Central memory CD8-positive, alpha-beta T cell (primary cell): ENCODE data around the gene SLC7A8.

ENCODE experiments used
- ATAC-seq: fragments of 150-1000 bp; cut with Tn5 transposase; replicated peaks from 2 replicates; pipeline ENCODE4 v1.10.0; 2022; ENCODE audit warnings: mild to moderate bottlenecking, moderate FRiP score, moderate number of reproducible peaks; ENCODE audit not compliant: poor library complexity, severe bottlenecking; ENCODE audit errors: extremely low read depth
- DNase-seq, 2 donors: peaks; one replicate each; pipeline ENCODE4 v3.0.0; 2021; ENCODE audit warnings: low spot score in 2 of 2
- H3K27ac Mint-ChIP-seq: one replicate; pipeline ENCODE4 v1.8.0; 2022; ENCODE audit warnings: low read depth, mild to moderate bottlenecking, moderate library complexity, mixed read lengths
- H3K27me3 Mint-ChIP-seq: one replicate; pipeline ENCODE4 v1.8.0; 2022; ENCODE audit warnings: mixed read lengths
- H3K36me3 Mint-ChIP-seq: one replicate; pipeline ENCODE4 v1.8.0; 2022; ENCODE audit warnings: mild to moderate bottlenecking, moderate library complexity, mixed read lengths; ENCODE audit not compliant: insufficient read depth
- H3K4me1 Mint-ChIP-seq: one replicate; pipeline ENCODE4 v1.8.0; 2022; ENCODE audit warnings: mixed read lengths
- H3K4me3 Mint-ChIP-seq: one replicate; pipeline ENCODE4 v1.8.0; 2022; ENCODE audit warnings: mild to moderate bottlenecking, moderate library complexity, mixed read lengths
- H3K9me3 Mint-ChIP-seq: one replicate; pipeline ENCODE4 v1.8.0; 2022; ENCODE audit warnings: mixed read lengths

SLC7A8 gene

GRCh38 chr14:23163830-23164229 is 19.6 kb downstream of the SLC7A8 start:
- peaks cover 52% of the 10 kb centered on the region for H3K27me3 Mint-ChIP-seq

GRCh38 chr14:23162800-23163199 is 20.7 kb downstream of the SLC7A8 start:
- H3K36me3 Mint-ChIP-seq: no peaks in the 10 kb centered on the region
- DNase-seq (no peak), ATAC-seq (no peak)
- no peak overlapping the region for H3K4me3 Mint-ChIP-seq
- no peaks in the 10 kb centered on the region for H3K4me1 Mint-ChIP-seq
- peaks cover 49% of the 10 kb centered on the region for H3K27me3 Mint-ChIP-seq
- no peaks in the 10 kb centered on the region for H3K9me3 Mint-ChIP-seq
- no peak overlapping the region for H3K27ac Mint-ChIP-seq

More at GRCh38 chr14:23163830-23164229, 19.6 kb downstream of the SLC7A8 start:
- DNase-seq (no peak), ATAC-seq (no peak)
- peaks cover 3% of the 10 kb centered on the region for H3K36me3 Mint-ChIP-seq
- no peak overlapping the region for H3K4me3 Mint-ChIP-seq
- H3K4me1 Mint-ChIP-seq: no peaks in the 10 kb centered on the region
- H3K27ac Mint-ChIP-seq: no peak overlapping the region
- no peaks in the 10 kb centered on the region for H3K9me3 Mint-ChIP-seq

GRCh38 chr14:23162005-23162404 is 21.5 kb downstream of the SLC7A8 start:
- Mint-ChIP-seq H3K27ac (peak overlapping the region; percentile 14), H3K4me1 (no peaks in the 10 kb centered on the region), H3K36me3 (no peaks in the 10 kb centered on the region), H3K4me3 (no peak overlapping the region), H3K27me3 (peaks cover 43% of the 10 kb centered on the region), H3K9me3 (no peaks in the 10 kb centered on the region)
- ATAC-seq: no peak
- no peak for DNase-seq

GRCh38 chr14:23160924-23161522 is 22.4 kb downstream of the SLC7A8 start:
- Mint-ChIP-seq H3K4me3 (no peak overlapping the region), H3K4me1 (no peaks in the 10 kb centered on the region), H3K36me3 (no peaks in the 10 kb centered on the region), H3K9me3 (no peaks in the 10 kb centered on the region), H3K27ac (peak overlapping the region; percentile 24), H3K27me3 (peaks cover 49% of the 10 kb centered on the region)
- ATAC-seq: no peak
- no peak for DNase-seq

- no peaks in the 10 kb centered on the region for H3K36me3 Mint-ChIP-seq
- no peak overlapping the region for H3K27ac Mint-ChIP-seq
- DNase-seq (no peak), ATAC-seq (no peak)
- no peaks in the 10 kb centered on the region for H3K9me3 Mint-ChIP-seq
- H3K27me3 Mint-ChIP-seq: peaks cover 54% of the 10 kb centered on the region
- no peaks in the 10 kb centered on the region for H3K4me1 Mint-ChIP-seq
- no peak overlapping the region for H3K4me3 Mint-ChIP-seq
Measured at GRCh38 chr14:23159532-23159931, 23.9 kb downstream of the SLC7A8 start.

GRCh38 chr14:23158779-23159178 is 24.7 kb downstream of the SLC7A8 start:
- H3K4me3 Mint-ChIP-seq: no peak overlapping the region
- DNase-seq (no peak), ATAC-seq (no peak)
- no peaks in the 10 kb centered on the region for H3K4me1 Mint-ChIP-seq
- H3K9me3 Mint-ChIP-seq: no peaks in the 10 kb centered on the region
- H3K27me3 Mint-ChIP-seq: peaks cover 53% of the 10 kb centered on the region
- no peaks in the 10 kb centered on the region for H3K36me3 Mint-ChIP-seq
- no peak overlapping the region for H3K27ac Mint-ChIP-seq

- no peak overlapping the region for H3K4me3 Mint-ChIP-seq
- no peaks in the 10 kb centered on the region for H3K36me3 Mint-ChIP-seq
- no peak overlapping the region for H3K27ac Mint-ChIP-seq
- DNase-seq (no peak), ATAC-seq (no peak)
- no peaks in the 10 kb centered on the region for H3K9me3 Mint-ChIP-seq
- peaks cover 63% of the 10 kb centered on the region for H3K27me3 Mint-ChIP-seq
- no peaks in the 10 kb centered on the region for H3K4me1 Mint-ChIP-seq
Measured at GRCh38 chr14:23154964-23155587, 28.4 kb downstream of the SLC7A8 start.

- Mint-ChIP-seq H3K27ac (no peak overlapping the region), H3K4me3 (no peak overlapping the region), H3K27me3 (peaks cover 63% of the 10 kb centered on the region), H3K36me3 (no peaks in the 10 kb centered on the region), H3K4me1 (no peaks in the 10 kb centered on the region), H3K9me3 (no peaks in the 10 kb centered on the region)
- ATAC-seq (no peak), DNase-seq (no peak)
Measured at GRCh38 chr14:23153851-23154796, 29.3 kb downstream of the SLC7A8 start.

GRCh38 chr14:23151342-23151741 is 32.1 kb downstream of the SLC7A8 start:
- Mint-ChIP-seq H3K27me3 (peaks cover 74% of the 10 kb centered on the region), H3K4me1 (no peaks in the 10 kb centered on the region), H3K27ac (no peak overlapping the region), H3K9me3 (no peaks in the 10 kb centered on the region), H3K4me3 (no peak overlapping the region), H3K36me3 (no peaks in the 10 kb centered on the region)
- ATAC-seq: no peak
- DNase-seq: no peak

- H3K36me3 Mint-ChIP-seq: no peaks in the 10 kb centered on the region
- H3K27me3 Mint-ChIP-seq: peaks cover 68% of the 10 kb centered on the region
- no peak for ATAC-seq
Measured at GRCh38 chr14:23149745-23150144, 33.7 kb downstream of the SLC7A8 start.

GRCh38 chr14:23148591-23149249 is 34.7 kb downstream of the SLC7A8 start:
- no peaks in the 10 kb centered on the region for H3K9me3 Mint-ChIP-seq
- no peaks in the 10 kb centered on the region for H3K36me3 Mint-ChIP-seq
- H3K4me1 Mint-ChIP-seq: no peaks in the 10 kb centered on the region
- ATAC-seq: no peak
- no peak overlapping the region for H3K27ac Mint-ChIP-seq
- H3K4me3 Mint-ChIP-seq: no peak overlapping the region
- no peak for DNase-seq
- H3K27me3 Mint-ChIP-seq: peaks cover 63% of the 10 kb centered on the region

More at GRCh38 chr14:23149745-23150144, 33.7 kb downstream of the SLC7A8 start:
- Mint-ChIP-seq H3K9me3 (no peaks in the 10 kb centered on the region), H3K27ac (no peak overlapping the region), H3K4me3 (no peak overlapping the region), H3K4me1 (no peaks in the 10 kb centered on the region)
- no peak for DNase-seq

GRCh38 chr14:23147676-23148075 is 35.8 kb downstream of the SLC7A8 start:
- no peak for DNase-seq
- Mint-ChIP-seq H3K27me3 (peaks cover 57% of the 10 kb centered on the region), H3K4me3 (no peak overlapping the region), H3K27ac (no peak overlapping the region), H3K36me3 (no peaks in the 10 kb centered on the region), H3K9me3 (no peaks in the 10 kb centered on the region), H3K4me1 (no peaks in the 10 kb centered on the region)
- ATAC-seq: no peak
